Esophagus (tissue), 2 donors: ENCODE data around the gene OR52B6. TPM values are rescaled to one million over a fixed set of nuclear protein-coding genes. Genes with fewer than 3 reads are reported as not detected.

ENCODE experiments used
- H3K27ac ChIP-seq, 2 donors: one replicate each; pipeline ENCODE4 v1.5.1; 2013; ENCODE audit warnings: low read depth in 2 of 2, mild to moderate bottlenecking in 2 of 2, inconsistent platforms in 1 of 2, low read length in 1 of 2, moderate library complexity in 1 of 2
- H3K27me3 ChIP-seq, 2 donors: one replicate each; pipeline ENCODE4 v1.6.1; 2013; ENCODE audit warnings: low read length in 2 of 2, control low read depth in 1 of 2, mild to moderate bottlenecking in 1 of 2; ENCODE audit not compliant: insufficient read depth in 2 of 2, control insufficient read depth in 1 of 2
- H3K36me3 ChIP-seq, 2 donors: one replicate each; pipeline ENCODE4 v1.6.1; 2013; ENCODE audit warnings: low read length in 1 of 2; ENCODE audit not compliant: control insufficient read depth in 2 of 2, insufficient read depth in 2 of 2
- H3K4me1 ChIP-seq, 2 donors: one replicate each; pipeline ENCODE4 v1.6.1; 2013; ENCODE audit warnings: low read length in 1 of 2; ENCODE audit not compliant: control insufficient read depth in 2 of 2, insufficient read depth in 2 of 2
- H3K4me3 ChIP-seq, 2 donors: one replicate each; pipeline ENCODE4 v1.5.1; 2013; ENCODE audit warnings: low read length in 2 of 2, mild to moderate bottlenecking in 2 of 2, low read depth in 1 of 2, moderate library complexity in 1 of 2
- H3K9me3 ChIP-seq, 2 donors: one replicate each; pipeline ENCODE4 v1.6.1; 2013; ENCODE audit warnings: mild to moderate bottlenecking in 2 of 2, low read depth in 1 of 2, low read length in 1 of 2, moderate library complexity in 1 of 2; ENCODE audit not compliant: control insufficient read depth in 2 of 2, insufficient read depth in 1 of 2
- WGBS, 2 donors: extraction: QIAGEN DNeasy Blood & Tissue Kit; methylation state at CpG; one replicate each; pipeline ENCODE4 v1.1.7; 2013; 5-methylcytosine and 5-hydroxymethylcytosine counted together
- polyA plus RNA-seq, 2 donors: library from polyadenylated mRNA; stranded (reverse); fragments of 200-250 nt; gene quantifications; one replicate each; pipeline ENCODE4 v1.2.3, GENCODE V29; 2013
- donor health status: healthy with polysubstance abuse.
- donor health status: Bipolar disorder and iron deficiency.

Gene OR52B6, protein sequence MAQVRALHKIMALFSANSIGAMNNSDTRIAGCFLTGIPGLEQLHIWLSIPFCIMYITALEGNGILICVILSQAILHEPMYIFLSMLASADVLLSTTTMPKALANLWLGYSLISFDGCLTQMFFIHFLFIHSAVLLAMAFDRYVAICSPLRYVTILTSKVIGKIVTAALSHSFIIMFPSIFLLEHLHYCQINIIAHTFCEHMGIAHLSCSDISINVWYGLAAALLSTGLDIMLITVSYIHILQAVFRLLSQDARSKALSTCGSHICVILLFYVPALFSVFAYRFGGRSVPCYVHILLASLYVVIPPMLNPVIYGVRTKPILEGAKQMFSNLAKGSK
- not detected for polyA plus RNA-seq

- 94% methylated on average over 8 of the region's 8 CpGs for WGBS, 2 donors
- H3K27ac ChIP-seq: no peak within 1 kb of the TSS
These were observed at the start of gene OR52B6 for GRCh38 chr11:5580577-5580976. Gene OR52B6, plus strand, starts transcription at chr11:5580877. Its CDS starts 0 bp downstream, at chr11:5580877.

DNA sequence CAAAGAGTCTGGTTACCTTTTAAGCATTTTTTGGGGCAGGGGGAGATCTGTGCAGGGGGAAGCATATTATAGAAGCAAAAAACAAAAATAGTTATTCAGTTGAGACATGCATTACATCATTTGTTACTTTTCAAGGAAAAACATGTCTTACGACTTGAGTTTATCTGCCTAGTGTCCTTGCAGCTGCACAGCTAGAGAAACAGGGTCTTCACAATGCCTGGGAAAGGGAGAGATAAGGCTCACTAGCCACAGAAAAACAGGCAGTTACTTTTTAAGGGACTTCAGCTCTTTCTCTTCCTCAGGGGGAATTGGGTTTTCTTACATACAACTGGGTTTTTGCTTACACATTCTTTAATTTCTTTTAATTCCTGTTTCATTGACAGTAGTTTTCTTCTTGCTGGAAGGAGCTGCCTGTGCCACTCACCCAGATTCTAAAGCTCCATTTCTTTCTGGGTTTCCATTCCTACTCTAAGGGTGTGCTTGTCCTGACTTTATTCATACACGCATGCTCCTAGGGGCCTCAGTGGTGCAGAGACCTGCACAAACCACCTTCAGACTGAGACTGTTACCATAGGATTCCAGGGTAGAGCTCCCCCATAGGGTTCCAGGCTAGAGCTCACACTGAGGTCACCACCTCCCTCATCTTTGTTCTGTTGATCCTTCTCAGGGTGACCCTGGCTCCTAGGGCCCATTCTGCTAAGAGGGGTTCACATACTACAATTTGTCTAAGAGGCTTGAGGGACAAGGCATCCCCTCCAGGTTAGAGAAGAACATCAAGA lies 49.4 kb upstream of the OR52B6 start:
- no peaks in the 10 kb centered on the region for H3K27me3 ChIP-seq
- H3K4me1 ChIP-seq: no peaks in the 10 kb centered on the region
- H3K36me3 ChIP-seq: no peaks in the 10 kb centered on the region
- no peak overlapping the region for H3K27ac ChIP-seq
- no peak overlapping the region for H3K4me3 ChIP-seq
- H3K9me3 ChIP-seq: peaks cover 0 to 3% of the 10 kb centered on the region in 2 donors
- 67 to 75% methylated on average over 2 of the region's 2 CpGs for WGBS, 2 donors

More at GRCh38 chr11:5580577-5580976, at the start of gene OR52B6:
- no peaks in the 10 kb centered on the region for H3K4me1 ChIP-seq
- H3K9me3 ChIP-seq: no peaks in the 10 kb centered on the region
- no peak within 1 kb of the TSS for H3K4me3 ChIP-seq
- no peaks in the 10 kb centered on the region for H3K27me3 ChIP-seq
- no peaks in the 10 kb centered on the region for H3K36me3 ChIP-seq

DNA sequence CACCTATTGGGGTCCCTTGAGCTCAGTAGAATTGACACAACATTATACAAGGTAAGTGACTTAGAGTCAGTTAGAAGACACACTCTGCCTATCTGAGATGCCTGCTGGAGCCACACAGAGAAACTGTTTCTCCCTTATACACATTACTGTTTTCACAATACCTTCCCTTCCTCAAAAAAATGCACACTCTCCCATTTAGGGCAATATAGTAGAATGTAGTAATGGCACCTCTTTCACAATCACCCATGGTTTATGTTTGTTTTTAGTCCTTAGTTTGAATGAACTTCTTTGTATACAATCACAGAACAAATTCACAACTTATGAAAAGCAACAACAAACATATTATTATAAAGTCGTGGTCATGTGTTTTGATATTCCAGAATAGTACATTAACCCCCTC lies 46.6 kb upstream of the OR52B6 start:
- no peaks in the 10 kb centered on the region for H3K36me3 ChIP-seq
- no peaks in the 10 kb centered on the region for H3K27me3 ChIP-seq
- no peak overlapping the region for H3K4me3 ChIP-seq
- WGBS, 2 donors: 63 to 74% methylated on average over 1 of the region's 1 CpG
- H3K27ac ChIP-seq: no peak overlapping the region
- H3K4me1 ChIP-seq: no peaks in the 10 kb centered on the region
- H3K9me3 ChIP-seq: no peaks in the 10 kb centered on the region

GRCh38 chr11:5536482-5536881 lies 44.2 kb upstream of the OR52B6 start:
- no peaks in the 10 kb centered on the region for H3K36me3 ChIP-seq
- H3K27me3 ChIP-seq: no peaks in the 10 kb centered on the region

GRCh38 chr11:5541427-5541826 lies 39.2 kb upstream of the OR52B6 start:
- 24 to 45% methylated on average over 1 of the region's 1 CpG for WGBS, 2 donors
- H3K27ac ChIP-seq: no peak overlapping the region
- no peaks in the 10 kb centered on the region for H3K27me3 ChIP-seq
- no peaks in the 10 kb centered on the region for H3K36me3 ChIP-seq
- no peaks in the 10 kb centered on the region for H3K4me1 ChIP-seq
- H3K4me3 ChIP-seq: no peak overlapping the region
- H3K9me3 ChIP-seq: no peaks in the 10 kb centered on the region

More at GRCh38 chr11:5536482-5536881, 44.2 kb upstream of the OR52B6 start:
- Histone ChIP-seq H3K27ac (no peak overlapping the region), H3K4me1 (no peaks in the 10 kb centered on the region), H3K4me3 (no peak overlapping the region), H3K9me3 (no peaks in the 10 kb centered on the region)

GRCh38 chr11:5546457-5546856 lies 34.2 kb upstream of the OR52B6 start:
- Histone ChIP-seq H3K36me3 (no peaks in the 10 kb centered on the region), H3K9me3 (no peaks in the 10 kb centered on the region), H3K4me1 (no peaks in the 10 kb centered on the region), H3K27me3 (no peaks in the 10 kb centered on the region), H3K4me3 (no peak overlapping the region), H3K27ac (no peak overlapping the region)
- 87% methylated on average over 3 of the region's 3 CpGs for WGBS, 2 donors

DNA sequence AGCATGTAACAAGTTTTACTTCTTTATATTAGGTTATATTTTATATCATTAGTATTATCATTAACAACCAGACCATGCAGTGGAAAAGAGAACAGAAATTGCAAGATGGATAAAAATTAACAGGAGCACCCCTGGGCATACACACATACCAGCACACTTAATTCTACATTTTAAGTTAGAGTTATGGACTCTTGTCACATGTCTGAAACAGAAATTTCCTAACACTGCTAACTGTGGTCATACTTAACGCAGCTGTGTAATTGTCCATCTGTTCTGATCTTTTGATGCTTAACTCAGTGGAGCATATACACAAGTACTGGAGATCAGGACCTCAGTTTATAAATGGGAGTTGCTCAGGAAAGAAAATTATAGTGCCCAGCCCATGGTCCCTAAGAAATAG lies 32.7 kb upstream of the OR52B6 start:
- Histone ChIP-seq H3K36me3 (no peaks in the 10 kb centered on the region), H3K27me3 (no peaks in the 10 kb centered on the region), H3K9me3 (no peaks in the 10 kb centered on the region), H3K4me1 (no peaks in the 10 kb centered on the region), H3K4me3 (no peak overlapping the region), H3K27ac (no peak overlapping the region)
- WGBS, 2 donors: 94 to 95% methylated on average over 1 of the region's 1 CpG

DNA sequence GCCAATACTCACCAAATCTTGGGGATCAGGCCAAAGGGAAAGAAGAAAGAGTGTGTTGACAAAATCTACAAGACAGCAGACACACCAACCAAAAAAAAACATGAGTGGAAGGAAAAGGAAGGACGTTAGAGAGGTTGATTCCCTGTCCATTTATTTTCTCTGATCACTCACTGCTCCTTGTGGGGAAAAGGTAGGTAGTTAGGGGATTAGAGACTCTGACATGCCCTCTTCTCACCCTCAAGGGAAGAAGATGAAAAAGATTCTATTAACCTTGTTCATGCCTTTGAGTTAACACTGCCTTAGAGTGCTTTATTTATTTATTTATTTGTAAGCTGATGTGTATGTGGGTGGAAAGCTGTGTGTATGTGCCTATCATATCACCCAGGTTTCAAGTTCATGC lies 32.2 kb upstream of the OR52B6 start, which contains the start of gene OR52H1:
Gene OR52H1 (minus strand): TSS at position 101 of the 400 bp plus-strand sequence. CDS start 3,035 bp downstream, outside the sequence.
- WGBS, 2 donors: 38 to 55% methylated on average over 1 of the region's 1 CpG
- H3K36me3 ChIP-seq: no peaks in the 10 kb centered on the region
- no peaks in the 10 kb centered on the region for H3K27me3 ChIP-seq
- no peaks in the 10 kb centered on the region for H3K4me1 ChIP-seq
- no peaks in the 10 kb centered on the region for H3K9me3 ChIP-seq
- no peak within 1 kb of the TSS for H3K27ac ChIP-seq
- no peak within 1 kb of the TSS for H3K4me3 ChIP-seq

DNA sequence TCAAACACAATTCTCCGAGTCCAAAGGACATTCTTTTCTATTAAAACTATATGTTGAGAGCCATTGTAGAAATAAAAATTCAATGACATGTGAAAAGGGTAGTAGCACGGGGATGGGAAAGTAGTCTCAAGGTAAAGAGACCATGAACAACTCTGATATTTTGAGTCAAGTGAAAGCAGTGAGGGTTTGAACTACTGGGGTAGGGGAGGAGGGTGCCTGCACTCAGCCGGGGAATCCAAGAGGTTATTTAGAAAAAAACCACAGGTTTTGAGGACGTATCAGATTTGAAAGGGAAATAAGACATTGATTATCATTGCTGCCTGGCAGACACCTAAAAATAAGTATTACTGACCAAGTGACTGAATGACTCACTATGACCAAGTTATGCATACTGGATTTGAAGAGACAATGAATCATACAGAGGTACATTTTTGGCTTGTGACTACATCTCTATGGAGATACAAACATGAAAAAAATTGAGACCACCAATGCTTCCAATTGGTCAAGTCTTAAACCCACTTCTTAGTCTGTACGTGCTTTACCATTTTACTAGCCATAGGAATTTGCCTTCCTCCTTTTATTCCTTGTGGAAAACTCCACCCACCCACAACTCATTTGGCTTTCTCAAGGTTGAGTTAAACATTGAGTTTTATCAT lies 30.1 kb upstream of the OR52B6 start:
- no peak overlapping the region for H3K27ac ChIP-seq
- H3K9me3 ChIP-seq: no peaks in the 10 kb centered on the region
- H3K36me3 ChIP-seq: no peaks in the 10 kb centered on the region
- H3K4me3 ChIP-seq: no peak overlapping the region
- H3K27me3 ChIP-seq: no peaks in the 10 kb centered on the region
- WGBS, 2 donors: 64 to 70% methylated on average over 5 of the region's 5 CpGs
- no peaks in the 10 kb centered on the region for H3K4me1 ChIP-seq
